Dermis microvascular lymphatic vessel endothelial cell (primary cell): ENCODE results near the gene NSUN4. TPM values are rescaled to one million over a fixed set of nuclear protein-coding genes. Genes with fewer than 3 reads are reported as not detected.
A peak's percentile ranks its signal among the peaks of the same experiment; 100 is the strongest.
"Not testable (repeated sequence)": the region's sequence is repeated elsewhere in the genome, so short reads cannot be mapped to it uniquely, and the experiment has no call there.

ENCODE experiments used
- DNase-seq, 2 donors: peaks; one replicate each; pipeline versions ENCODE4 v3.0.0 to v3.0.0-alpha.2; 2010; ENCODE audit warnings: low read depth in 2 of 2
- total RNA-seq: library from RNA; depleted of rRNA; stranded (reverse); fragments of >200 nt; gene quantifications from 2 replicates; pipeline ENCODE4 v1.2.1, GENCODE V29; 2014

The NSUN4 gene
- 14.8 and 22.0 TPM in 2 replicates for total RNA-seq

DNA sequence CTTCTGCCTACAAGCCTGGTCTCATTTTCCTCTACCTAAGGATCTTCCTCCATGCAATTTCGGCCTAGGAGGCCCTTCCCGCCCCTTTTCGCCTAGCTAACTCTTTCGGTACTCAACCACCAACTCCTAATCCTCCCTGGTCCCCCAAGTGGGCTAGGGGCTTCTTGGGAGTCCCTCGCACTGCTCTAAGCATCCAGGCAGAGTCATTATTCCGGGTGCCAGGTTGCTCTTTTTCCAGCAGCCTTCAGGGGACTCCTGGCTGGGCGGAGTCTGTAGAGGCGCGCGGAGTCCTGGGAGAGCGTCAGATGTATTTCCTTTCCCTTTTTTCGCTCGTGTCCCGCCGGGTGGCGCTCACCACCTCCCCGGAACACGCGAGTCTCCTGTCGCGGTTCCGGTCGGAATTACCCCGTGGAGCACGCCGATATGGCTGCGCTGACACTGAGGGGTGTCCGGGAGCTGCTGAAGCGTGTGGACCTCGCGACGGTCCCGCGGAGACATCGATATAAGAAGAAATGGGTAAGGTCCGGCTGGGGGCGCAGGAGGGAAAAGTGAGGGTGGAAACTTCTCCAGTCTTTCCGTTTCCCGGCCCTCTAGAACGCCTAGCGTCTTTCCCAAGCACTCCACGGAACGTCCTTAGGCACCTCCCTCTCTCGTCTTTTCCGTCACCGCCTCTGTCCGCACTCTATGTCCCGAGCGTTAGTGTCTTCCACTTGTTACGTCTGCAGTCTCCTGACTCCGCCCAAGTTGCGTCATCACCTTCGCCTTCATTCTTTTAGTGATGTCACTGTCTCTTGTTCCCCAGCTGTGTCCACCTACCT lies at the start of gene NSUN4:
Gene NSUN4, plus strand, starts transcription at position 404 of the 818 bp plus-strand sequence. Its CDS starts 20 bp downstream, at position 424.
- peak; percentile 86 to 93 for DNase-seq

GRCh38 chr1:46295306-46295705 lies 45.3 kb upstream of the NSUN4 start:
- DNase-seq = no peak

GRCh38 chr1:46298387-46298786 lies 42.2 kb upstream of the NSUN4 start:
- no peak for DNase-seq

DNA sequence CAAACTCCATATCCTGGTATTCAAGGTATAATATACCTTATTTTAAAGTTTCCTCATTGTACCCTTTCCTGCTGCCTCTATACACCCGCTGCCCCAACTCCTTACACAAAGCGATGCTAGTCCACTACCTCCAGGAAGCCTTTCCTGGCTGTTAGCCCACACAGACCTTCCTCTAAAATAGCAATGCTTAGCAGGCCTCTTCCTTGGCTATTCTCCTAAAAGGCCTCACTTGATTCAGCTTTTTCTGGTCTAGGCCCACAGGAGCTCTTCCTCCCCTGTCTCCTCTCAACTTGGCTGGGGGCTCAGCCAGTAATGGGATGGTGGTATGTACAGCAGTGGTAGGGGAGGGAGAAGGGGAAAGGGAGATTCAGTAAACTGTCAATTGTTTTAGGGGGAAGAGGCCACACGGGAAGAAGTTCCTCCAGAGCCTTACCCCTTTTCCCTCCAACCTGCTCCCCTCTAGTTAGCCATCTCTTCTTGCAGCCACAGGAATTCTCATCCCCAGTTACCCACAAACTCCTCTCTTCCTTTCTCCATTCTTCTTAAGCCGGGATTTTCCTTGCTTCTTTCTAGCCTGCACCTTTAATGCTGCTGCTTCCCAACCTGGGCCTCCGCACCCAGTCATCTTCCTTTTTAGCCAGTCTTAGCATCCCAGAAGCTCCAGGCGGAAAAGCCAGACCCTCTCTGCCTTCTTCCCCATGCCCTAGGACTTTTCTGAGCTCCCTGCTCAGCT lies 39.8 kb upstream of the NSUN4 start:
- peak in 1 of 2 donors; percentile 45 for DNase-seq

- DNase-seq = no peak
These were observed 39.2 kb upstream of the NSUN4 start for GRCh38 chr1:46301406-46301807.

GRCh38 chr1:46301808-46302640 lies 38.6 kb upstream of the NSUN4 start:
- peak; percentile 12 to 74 for DNase-seq

DNA sequence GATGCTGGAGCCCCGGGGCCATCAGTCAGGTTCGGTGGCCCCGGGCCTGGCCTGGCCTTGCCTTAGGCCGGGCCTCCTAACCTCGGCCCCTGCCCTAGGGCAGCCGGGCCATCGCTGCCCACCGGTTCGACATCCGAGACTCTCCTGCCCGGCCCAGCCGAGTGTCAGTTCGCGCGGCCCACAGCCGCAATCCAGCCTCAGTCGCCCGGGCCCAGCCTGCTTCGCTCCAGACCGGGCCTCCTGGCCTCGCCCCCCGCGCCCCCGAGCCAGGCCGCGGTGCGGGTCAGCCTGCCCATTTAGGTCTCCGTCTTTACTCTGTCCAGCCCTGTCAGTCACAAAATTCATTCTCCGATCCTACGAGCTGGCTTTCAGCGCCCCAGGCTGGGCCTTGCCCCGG lies 38.0 kb upstream of the NSUN4 start:
- DNase-seq = peak in 1 of 2 donors; percentile 52

DNA sequence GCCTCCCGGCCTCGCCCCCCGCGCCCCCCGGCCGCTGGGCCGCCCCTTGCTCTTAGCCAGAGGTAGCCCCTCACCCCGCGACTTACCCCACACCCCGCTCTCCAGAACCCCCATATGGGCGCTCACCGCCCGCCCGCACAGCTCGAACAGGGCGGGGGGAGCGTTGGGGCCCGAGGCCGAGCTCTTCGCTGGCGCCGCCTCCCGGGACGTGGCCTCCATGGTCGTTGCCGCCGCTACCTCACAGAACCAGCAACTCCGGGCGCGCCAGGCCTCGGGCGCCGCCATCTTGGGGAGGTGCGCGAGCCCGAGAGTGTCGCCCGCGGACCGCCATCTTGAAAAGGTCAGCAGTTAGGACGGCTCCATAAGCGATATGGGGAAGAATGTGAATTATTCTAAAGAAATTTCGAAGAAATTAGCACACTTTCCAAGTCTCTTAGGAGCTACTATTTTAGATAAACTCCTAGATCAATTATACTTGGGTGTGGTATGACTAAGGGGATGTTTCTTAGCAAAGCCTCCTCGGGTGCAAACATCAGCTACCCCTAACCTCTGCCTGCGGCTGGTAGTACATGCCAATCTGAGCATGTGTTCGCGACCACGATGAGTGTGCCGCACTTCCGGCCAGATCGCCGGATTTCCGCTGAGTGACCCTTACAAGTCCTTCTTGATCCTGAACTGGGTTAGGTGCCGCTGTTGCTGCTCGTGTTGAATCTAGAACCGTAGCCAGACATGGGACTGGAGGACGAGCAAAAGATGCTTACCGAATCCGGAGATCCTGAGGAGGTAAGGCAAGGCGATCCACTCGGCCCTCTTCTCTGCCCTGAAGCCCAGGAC lies 37.4 kb upstream of the NSUN4 start, which contains the start of the genes LRRC41 and UQCRH:
Gene LRRC41, minus strand, starts transcription at position 579 of the 834 bp plus-strand sequence. Its CDS starts 294 bp downstream, at position 285.
Gene UQCRH, plus strand, starts transcription at position 661 of the 834 bp plus-strand sequence. Its CDS starts 69 bp downstream, at position 730.
- DNase-seq = peak; percentile 95 to 97

DNA sequence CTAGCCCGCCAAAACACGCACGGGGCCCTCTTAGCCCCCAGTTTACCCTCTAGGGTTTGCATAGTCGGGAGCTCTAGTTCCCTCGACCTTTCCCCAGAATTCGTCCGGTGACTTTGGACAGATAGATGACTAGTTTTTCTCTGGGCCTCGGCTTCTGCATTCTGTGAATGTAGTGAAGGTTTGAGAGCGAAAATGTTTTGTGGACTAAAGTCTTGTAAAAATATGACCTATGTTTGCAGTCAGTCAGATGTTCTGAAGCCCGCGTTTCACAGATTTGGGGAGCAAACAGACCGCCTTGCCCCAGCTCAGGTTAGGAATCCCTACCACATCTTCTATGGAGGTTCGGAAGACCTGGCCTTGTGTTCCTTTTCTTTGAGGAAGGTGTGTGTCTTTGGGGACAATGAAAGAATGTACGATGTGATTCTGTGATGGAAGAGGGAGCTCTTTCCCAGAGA lies 36.7 kb upstream of the NSUN4 start:
- peak in 1 of 2 donors; percentile 20 for DNase-seq

GRCh38 chr1:46306159-46306530 lies 34.5 kb upstream of the NSUN4 start:
- DNase-seq = no peak

- DNase-seq = no peak
These were observed 31.0 kb upstream of the NSUN4 start for GRCh38 chr1:46309401-46310159.

DNA sequence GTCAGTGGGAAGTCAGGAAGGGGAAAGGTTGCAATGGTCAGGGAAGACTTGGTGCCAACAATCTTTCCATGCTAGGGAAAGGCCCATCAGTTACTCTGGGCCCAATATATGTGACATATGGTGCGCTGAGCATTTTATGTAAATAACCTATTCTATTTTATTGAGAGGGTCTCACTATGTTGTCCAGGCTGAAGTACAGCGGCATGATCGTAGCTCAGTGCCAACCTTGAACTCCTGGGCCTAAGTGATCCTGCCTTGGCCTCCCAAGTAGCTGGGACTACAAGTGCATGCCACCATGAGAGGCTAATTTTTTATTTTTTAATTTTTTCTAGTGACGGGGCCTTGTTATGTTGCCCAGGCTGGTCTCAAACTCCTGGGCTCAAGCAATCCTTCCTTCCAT lies 30.3 kb upstream of the NSUN4 start:
- DNase-seq = no peak

GRCh38 chr1:46315669-46316403 lies 24.8 kb upstream of the NSUN4 start:
- DNase-seq = no peak

DNA sequence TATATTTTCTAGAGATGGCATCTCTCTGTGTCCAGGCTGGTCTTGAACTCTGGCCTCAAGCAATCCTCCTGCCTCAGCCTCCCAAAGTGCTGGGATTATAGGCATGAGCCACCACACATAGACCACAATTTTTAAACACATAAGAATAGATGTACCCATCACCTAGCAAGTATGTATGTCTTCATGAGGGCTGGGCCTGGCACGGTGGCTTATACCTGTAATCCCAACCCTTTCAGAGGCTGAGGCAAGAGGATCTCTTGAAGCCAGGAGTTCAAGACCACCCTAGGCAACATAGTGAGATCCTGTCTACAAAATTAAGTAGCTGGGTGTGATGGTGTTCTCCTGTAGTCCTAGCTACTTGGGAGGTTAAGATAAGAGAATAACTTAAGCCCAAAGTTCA lies 23.3 kb upstream of the NSUN4 start:
- DNase-seq = no peak

DNA sequence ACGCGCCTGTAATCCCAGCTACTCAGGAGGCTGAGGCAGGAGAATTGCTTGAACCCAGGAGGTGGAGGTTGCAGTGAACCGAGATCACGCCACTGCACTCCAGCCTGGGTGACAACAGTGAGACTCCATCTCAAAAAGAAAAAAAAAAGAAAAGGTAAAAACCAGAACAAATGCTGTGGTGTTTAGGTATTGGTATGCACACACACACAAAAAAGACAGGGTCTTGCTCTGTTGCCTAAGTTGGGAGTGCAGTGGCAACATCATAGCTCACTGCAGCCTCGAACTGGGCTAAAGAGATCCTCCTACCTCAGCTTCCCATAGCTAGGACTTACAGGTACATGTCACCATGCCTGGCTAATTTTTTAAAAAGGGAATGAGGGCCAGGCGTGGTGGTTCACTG lies 21.3 kb upstream of the NSUN4 start:
- DNase-seq = not testable (repeated sequence)

GRCh38 chr1:46319960-46320914 lies 20.4 kb upstream of the NSUN4 start:
- not testable (repeated sequence) for DNase-seq

DNA sequence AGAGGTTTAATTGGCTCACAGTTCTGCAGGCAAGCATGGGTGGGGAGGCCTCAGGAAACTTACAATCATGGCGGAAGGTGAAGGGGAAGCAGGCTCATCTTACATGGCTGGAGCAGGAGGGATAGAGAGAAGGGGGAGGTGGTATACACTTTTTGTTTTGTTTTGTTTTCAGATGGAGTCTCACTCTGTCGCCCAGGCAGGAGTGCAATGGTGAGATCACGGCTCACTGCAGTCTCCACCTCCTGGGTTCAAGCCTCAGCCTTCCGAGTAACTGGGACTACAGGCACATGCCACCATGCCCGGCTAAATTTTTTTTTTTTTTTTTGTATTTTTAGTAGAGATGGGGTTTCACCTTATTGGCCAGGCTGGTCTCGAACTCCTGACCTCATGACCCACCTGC lies 18.4 kb upstream of the NSUN4 start:
- not testable (repeated sequence) for DNase-seq
